ENCODE results near the gene SMIM41. TPM values are rescaled to one million over a fixed set of nuclear protein-coding genes. Genes with fewer than 3 reads are reported as not detected.

SMIM41 gene
- total and polyA plus RNA-seq, 10 donors = 0.64 to 8.1 (median 2.0) TPM

GRCh38 chr12:52038447-52038846 is 41.1 kb upstream of the SMIM41 start:
- H3K27ac ChIP-seq = peak overlapping the region in 4 of 8 donors; percentile 62 to 89 (median 80)
- peak overlapping the region in 2 of 8 donors; percentile 49 to 71 for H3K4me3 ChIP-seq
- WGBS, 5 donors = 76 to 87% (median 84%) methylated on average over 6 of the region's 6 CpGs
- no peak for TF ChIP-seq POLR2A (IDR thresholded peaks at IDR 0.05)
- TF ChIP-seq CTCF (IDR thresholded peaks at IDR 0.05 in 8 of 11, conservative IDR thresholded peaks at IDR 0.05 in 3 of 11) = no peak
- TF ChIP-seq POLR2AphosphoS5 (IDR thresholded peaks at IDR 0.05) = no peak
- H3K9me3 ChIP-seq = no peaks in the 10 kb centered on the region
- intact Hi-C loops (cut with DNase I; ENCODE audit: low total_unique reads) = no loop called here
- H3K27me3 ChIP-seq (replicated peaks in 1 of 7) = peaks cover 0 to 18% (median 0%) of the 10 kb centered on the region in 7 donors
- H3K4me1 ChIP-seq = peaks cover 24 to 89% (median 66%) of the 10 kb centered on the region in 6 donors
- H3K36me3 ChIP-seq = no peaks in the 10 kb centered on the region
- DNase-seq = no peak

- Histone ChIP-seq H3K36me3 (no peaks in the 10 kb centered on the region), H3K4me3 (no peak overlapping the region), H3K27ac (peak overlapping the region in 3 of 8 donors; percentile 84 to 87 (median 85)), H3K4me1 (peaks cover 25 to 89% (median 70%) of the 10 kb centered on the region in 6 donors), H3K9me3 (no peaks in the 10 kb centered on the region), H3K27me3 (replicated peaks in 1 of 7) (peaks cover 0 to 15% (median 0%) of the 10 kb centered on the region in 7 donors)
- WGBS, 5 donors = 83 to 93% (median 92%) methylated on average over 3 of the region's 3 CpGs
- TF ChIP-seq POLR2A (IDR thresholded peaks at IDR 0.05) (no peak), POLR2AphosphoS5 (IDR thresholded peaks at IDR 0.05) (no peak), CTCF (IDR thresholded peaks at IDR 0.05 in 8 of 11, conservative IDR thresholded peaks at IDR 0.05 in 3 of 11) (no peak)
- no peak for DNase-seq
- intact Hi-C loops (cut with DNase I; ENCODE audit: low total_unique reads) = no loop called here
Measured at GRCh38 chr12:52041035-52041434, 38.5 kb upstream of the SMIM41 start.

- Histone ChIP-seq H3K4me1 (peaks cover 24 to 89% (median 69%) of the 10 kb centered on the region in 6 donors), H3K4me3 (peak overlapping the region in 1 of 8 donors; percentile 23), H3K36me3 (no peaks in the 10 kb centered on the region), H3K9me3 (no peaks in the 10 kb centered on the region), H3K27ac (peak overlapping the region in 5 of 8 donors; percentile 25 to 94 (median 85)), H3K27me3 (replicated peaks in 1 of 7) (peaks cover 0 to 10% (median 0%) of the 10 kb centered on the region in 7 donors)
- intact Hi-C loops (cut with DNase I; ENCODE audit: low total_unique reads) = no loop called here
- WGBS, 5 donors = 33 to 54% (median 38%) methylated on average over 4 to 6 of the region's 6 CpGs
- peak; percentile 88 for DNase-seq
- peak in 8 of 11 experiments; percentile 6 to 48 (median 19) for TF ChIP-seq CTCF (IDR thresholded peaks at IDR 0.05 in 8 of 11, conservative IDR thresholded peaks at IDR 0.05 in 3 of 11)
- no peak for TF ChIP-seq POLR2A (IDR thresholded peaks at IDR 0.05)
- TF ChIP-seq POLR2AphosphoS5 (IDR thresholded peaks at IDR 0.05) = peak in 2 of 3 donors; percentile 18 to 24
Measured at GRCh38 chr12:52041695-52042123, 37.8 kb upstream of the SMIM41 start.

GRCh38 chr12:52042706-52043385 is 36.7 kb upstream of the SMIM41 start:
- Histone ChIP-seq H3K4me3 (no peak overlapping the region), H3K36me3 (no peaks in the 10 kb centered on the region), H3K27me3 (replicated peaks in 1 of 7) (peaks cover 0 to 1% (median 0%) of the 10 kb centered on the region in 7 donors), H3K27ac (peak overlapping the region in 7 of 8 donors; percentile 69 to 94 (median 84)), H3K9me3 (no peaks in the 10 kb centered on the region), H3K4me1 (peaks cover 19 to 90% (median 66%) of the 10 kb centered on the region in 6 donors)
- TF ChIP-seq POLR2A (IDR thresholded peaks at IDR 0.05) = no peak
- no peak for TF ChIP-seq CTCF (IDR thresholded peaks at IDR 0.05 in 8 of 11, conservative IDR thresholded peaks at IDR 0.05 in 3 of 11)
- TF ChIP-seq POLR2AphosphoS5 (IDR thresholded peaks at IDR 0.05) = no peak
- 63 to 83% (median 72%) methylated on average over 7 to 8 of the region's 8 CpGs for WGBS, 5 donors
- intact Hi-C loops (cut with DNase I; ENCODE audit: low total_unique reads) = no loop called here
- no peak for DNase-seq
